HG02763 (cell line): ENCODE measurements around the gene ARL6IP4.
"Not testable (repeated sequence)": the region's sequence is repeated elsewhere in the genome, so short reads cannot be mapped to it uniquely, and the experiment has no call there.

Source experiments
- ATAC-seq: cut with Tn5 transposase; IDR thresholded peaks from one replicate; pipeline ENCODE4 v1.9.1; 2021; ENCODE audit warnings: mild to moderate bottlenecking, moderate library complexity; ENCODE audit not compliant: unreplicated experiment

ARL6IP4 gene

DNA sequence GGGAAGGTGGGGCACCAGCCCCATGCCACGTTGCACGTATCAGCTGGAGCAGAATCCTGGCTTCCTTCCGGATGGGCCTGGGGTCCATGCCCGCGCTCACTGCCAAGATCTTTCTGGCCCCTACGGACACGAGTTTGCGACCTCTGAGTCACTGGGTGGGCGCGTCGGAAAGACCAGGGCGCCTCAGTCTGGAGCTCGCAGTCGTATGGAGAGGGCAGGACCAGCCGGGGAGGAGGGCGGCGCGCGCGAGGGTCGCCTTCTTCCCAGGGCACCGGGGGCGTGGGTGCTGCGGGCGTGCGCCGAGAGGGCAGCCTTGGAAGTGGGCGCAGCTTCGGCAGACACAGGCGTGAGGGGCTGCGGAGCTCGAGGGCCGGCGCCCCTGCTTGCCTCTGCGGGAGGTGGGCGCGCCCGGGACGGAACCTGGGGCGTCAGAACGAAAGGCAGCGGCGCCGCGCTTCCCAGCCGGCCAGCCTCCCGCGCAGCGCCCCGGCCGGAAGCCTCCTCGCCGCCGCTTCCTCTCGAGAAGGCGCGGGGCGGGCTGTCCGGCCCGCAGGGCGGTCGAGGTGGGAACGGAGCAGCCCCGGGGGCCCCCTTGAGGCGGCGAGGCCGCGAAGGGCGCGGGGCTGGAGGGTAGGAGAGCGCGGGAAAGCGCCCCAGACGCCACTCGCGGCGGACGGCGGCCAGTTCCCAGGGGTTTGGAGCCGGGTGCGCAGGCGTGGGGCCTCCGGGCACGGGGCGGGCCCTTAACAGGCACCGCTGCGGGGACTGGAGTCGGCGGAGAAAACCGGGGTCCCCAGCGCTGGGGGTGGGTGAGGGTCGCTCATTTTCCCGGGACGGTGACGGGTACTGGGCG is at the start of gene ARL6IP4:
ARL6IP4 (plus strand) TSS at position 499 of the 853 bp plus-strand sequence. CDS start 459 bp downstream, outside the sequence.
- peak; percentile 54 for ATAC-seq

DNA sequence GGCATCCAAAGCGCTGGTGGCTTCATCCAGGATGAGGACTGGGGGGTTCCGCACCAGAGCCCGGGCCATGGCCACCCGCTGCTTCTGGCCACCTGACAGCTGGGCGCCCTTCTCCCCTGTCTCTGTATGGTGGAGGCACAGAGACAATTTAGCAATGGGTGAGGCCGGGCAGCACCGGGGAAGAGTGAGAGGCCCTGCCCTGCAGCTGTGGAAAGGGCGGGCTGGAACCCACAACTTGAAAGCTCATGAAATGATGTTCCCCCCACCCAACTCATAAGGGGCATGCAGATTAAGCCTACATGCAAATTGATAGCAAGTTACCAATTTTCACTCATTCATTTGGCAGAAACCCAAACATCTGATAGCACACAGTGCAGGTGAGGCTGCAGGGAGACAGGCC is 48.3 kb upstream of the ARL6IP4 start:
- ATAC-seq = no peak

DNA sequence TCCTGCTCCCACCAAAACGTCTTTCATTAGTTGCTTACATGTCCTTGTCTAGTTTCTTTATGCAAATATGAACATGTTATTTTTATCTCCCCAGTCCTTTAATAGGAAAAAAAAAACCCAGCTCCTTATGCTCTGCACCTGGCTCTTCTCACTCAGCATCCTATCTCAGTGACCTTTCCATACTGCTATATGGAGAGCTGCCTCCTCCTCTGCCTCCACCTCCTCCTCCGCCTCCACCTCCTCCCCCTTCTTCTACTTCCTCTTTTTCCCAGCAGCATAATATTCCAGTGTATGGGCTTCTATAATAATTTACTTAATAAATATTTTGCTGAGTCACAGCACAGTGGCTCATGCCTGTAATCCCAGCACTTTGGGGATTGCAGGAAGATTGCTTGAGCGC is 45.8 kb upstream of the ARL6IP4 start:
- ATAC-seq = peak; percentile 52

DNA sequence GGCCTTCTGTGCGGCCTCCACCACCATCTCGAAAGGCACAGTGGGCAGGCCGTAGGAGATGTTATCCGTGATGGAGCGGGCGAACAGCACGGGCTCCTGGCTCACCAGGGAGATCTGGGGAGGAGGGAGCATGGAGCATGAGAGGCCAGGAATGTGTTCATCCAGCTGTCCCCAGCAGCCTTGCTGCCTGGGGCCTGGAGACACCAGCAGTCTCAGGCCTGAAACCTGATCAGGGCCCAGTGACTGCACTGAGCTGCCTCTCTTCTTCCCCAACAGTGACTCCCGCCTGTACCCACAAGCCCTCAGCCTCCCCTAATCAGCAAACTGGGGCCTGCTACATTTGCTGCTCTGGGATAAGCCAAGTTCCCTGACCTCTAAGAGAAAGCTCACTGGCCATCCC is 45.2 kb upstream of the ARL6IP4 start:
- no peak for ATAC-seq

DNA sequence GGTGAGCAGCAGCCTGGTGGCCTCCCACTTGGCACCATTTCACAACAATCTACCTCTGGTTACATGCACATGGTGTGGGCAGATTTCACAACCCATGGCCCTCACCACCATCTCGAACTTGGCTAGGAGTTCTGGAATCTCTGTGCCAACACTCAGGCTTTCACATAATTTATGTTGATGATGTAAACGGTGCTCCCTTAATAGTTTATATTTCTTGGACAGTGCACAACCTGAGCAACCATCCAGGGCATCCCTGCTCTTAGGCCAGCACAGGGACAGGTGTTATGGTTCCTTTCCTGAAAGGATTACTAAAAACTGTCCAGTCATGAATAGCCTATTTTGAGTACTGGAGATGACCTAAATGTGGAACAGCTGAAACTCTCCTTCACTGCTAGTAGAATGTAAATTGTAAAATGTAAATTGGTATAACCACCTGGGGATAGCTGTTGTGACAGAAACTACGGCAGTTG is 42.8 kb upstream of the ARL6IP4 start:
- no peak for ATAC-seq

DNA sequence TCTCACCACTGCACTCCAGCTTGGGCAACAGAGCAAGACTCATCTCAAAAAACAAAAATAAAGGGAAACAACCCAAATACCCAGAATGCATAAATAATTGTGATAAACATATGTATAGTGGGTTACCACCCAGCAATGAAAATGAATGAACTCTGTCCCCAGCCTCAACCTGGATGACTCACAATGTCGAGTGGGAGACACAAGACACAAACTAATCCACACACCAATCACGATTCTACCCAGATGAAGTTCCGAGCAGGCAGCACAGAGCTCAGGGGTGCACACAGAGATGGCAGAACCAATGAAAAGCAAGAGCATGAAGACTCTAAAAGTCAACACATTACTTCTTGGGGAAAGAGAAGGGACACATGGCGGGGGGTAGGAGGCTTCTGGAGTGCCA is 41.4 kb upstream of the ARL6IP4 start:
- no peak for ATAC-seq

- not testable (repeated sequence) for ATAC-seq
These were observed 39.1 kb upstream of the ARL6IP4 start for GRCh38 chr12:122941351-122941750.

- no peak for ATAC-seq
These were observed 37.8 kb upstream of the ARL6IP4 start for GRCh38 chr12:122942637-122943036.

- ATAC-seq = no peak
These were observed 37.3 kb upstream of the ARL6IP4 start for GRCh38 chr12:122943196-122943595.

- ATAC-seq = no peak
These were observed 35.6 kb upstream of the ARL6IP4 start for GRCh38 chr12:122944605-122945592.

GRCh38 chr12:122946690-122947341 is 33.7 kb upstream of the ARL6IP4 start:
- peak; percentile 71 for ATAC-seq

GRCh38 chr12:122947352-122947792 is 33.1 kb upstream of the ARL6IP4 start:
- peak; percentile 4 for ATAC-seq

GRCh38 chr12:122948605-122949004 is 31.9 kb upstream of the ARL6IP4 start:
- no peak for ATAC-seq

- ATAC-seq = no peak
These were observed 31.1 kb upstream of the ARL6IP4 start for GRCh38 chr12:122949405-122949804.

GRCh38 chr12:122949816-122950675 is 30.4 kb upstream of the ARL6IP4 start:
- ATAC-seq = no peak

DNA sequence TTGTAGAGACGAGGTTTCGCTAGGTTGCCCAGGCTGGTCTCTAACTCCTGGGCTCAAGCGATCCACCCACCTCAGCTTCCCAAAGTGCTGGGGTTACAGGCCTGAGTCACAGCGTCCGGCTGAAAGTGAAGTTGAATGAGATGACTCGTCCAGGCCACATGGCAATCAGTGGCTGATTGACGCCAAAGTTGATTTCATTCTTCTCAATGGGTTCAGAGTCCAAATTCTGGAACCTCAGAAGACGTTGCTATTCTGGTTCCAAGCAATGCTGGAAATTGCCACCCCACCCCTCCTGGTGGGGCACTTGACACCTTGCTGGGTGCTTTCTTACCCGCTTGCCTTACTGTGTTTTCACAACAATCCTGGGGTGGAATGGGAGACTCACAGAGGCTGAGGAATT is 29.1 kb upstream of the ARL6IP4 start:
- no peak for ATAC-seq

- peak; percentile 56 for ATAC-seq
These were observed 28.2 kb upstream of the ARL6IP4 start for GRCh38 chr12:122951979-122952892.

DNA sequence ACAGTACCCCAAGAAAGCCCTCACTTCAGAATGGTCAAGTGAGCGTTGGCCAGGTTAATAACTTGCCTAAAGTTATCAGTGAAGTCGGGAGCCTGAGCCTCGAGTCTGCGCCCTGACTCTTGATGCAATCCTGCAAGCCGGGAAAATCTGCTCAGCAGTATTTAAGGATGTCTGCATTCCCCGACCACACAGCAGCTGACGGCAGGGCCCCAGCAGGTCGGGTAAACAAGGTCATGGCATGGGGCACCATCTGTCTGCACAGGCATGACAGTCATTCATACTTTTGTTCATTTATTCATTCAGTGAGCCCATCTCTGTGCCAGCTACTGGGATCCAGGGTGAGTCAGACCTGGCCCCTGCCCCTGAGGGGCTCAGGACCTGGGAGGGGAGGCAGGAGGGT is 25.3 kb upstream of the ARL6IP4 start:
- ATAC-seq = no peak

GRCh38 chr12:122956035-122956434 is 24.4 kb upstream of the ARL6IP4 start:
- no peak for ATAC-seq
